ENCODE data around the gene H2BK1.

The H2BK1 gene

GRCh38 chr7:151244841-151245346, 34.6 kb upstream of the H2BK1 start:
- no peak for FAIRE-seq

- peak; percentile 95 for FAIRE-seq
These were observed 34.0 kb upstream of the H2BK1 start for GRCh38 chr7:151244196-151244840.

- no peak for FAIRE-seq
These were observed 33.3 kb upstream of the H2BK1 start for GRCh38 chr7:151243408-151244195.

GRCh38 chr7:151243045-151243349, 32.7 kb upstream of the H2BK1 start:
- FAIRE-seq = no peak

- FAIRE-seq = no peak
These were observed 32.1 kb upstream of the H2BK1 start for GRCh38 chr7:151242159-151243044.

- no peak for FAIRE-seq
These were observed 31.4 kb upstream of the H2BK1 start for GRCh38 chr7:151241755-151242096.

GRCh38 chr7:151240942-151241754, 30.9 kb upstream of the H2BK1 start:
- FAIRE-seq = no peak

GRCh38 chr7:151240536-151240935, 30.2 kb upstream of the H2BK1 start:
- FAIRE-seq = no peak

- no peak for FAIRE-seq
These were observed 29.7 kb upstream of the H2BK1 start for GRCh38 chr7:151239837-151240459.

- FAIRE-seq = no peak
These were observed 28.9 kb upstream of the H2BK1 start for GRCh38 chr7:151238924-151239836.

- no peak for FAIRE-seq
These were observed 28.0 kb upstream of the H2BK1 start for GRCh38 chr7:151238190-151238810.

- FAIRE-seq = no peak
These were observed 27.2 kb upstream of the H2BK1 start for GRCh38 chr7:151237244-151238189.

GRCh38 chr7:151236406-151236805, 26.1 kb upstream of the H2BK1 start:
- no peak for FAIRE-seq

- FAIRE-seq = no peak
These were observed 25.0 kb upstream of the H2BK1 start for GRCh38 chr7:151235091-151235787.

GRCh38 chr7:151233804-151234203, 23.5 kb upstream of the H2BK1 start:
- FAIRE-seq = no peak

GRCh38 chr7:151232917-151233701, 22.8 kb upstream of the H2BK1 start:
- FAIRE-seq = no peak

- FAIRE-seq = no peak
These were observed 22.0 kb upstream of the H2BK1 start, which contains the start of gene CHPF2 for GRCh38 chr7:151232091-151232916. Gene CHPF2 (plus strand): TSS chr7:151232483. CDS start chr7:151234012, 1,529 bp downstream.

Data from A204.1 (cell line).